Rectal smooth muscle tissue (tissue), 1 donor: Measurements from ENCODE around the gene LBX2.
"Not testable (repeated sequence)": the region's sequence is repeated elsewhere in the genome, so short reads cannot be mapped to it uniquely, and the experiment has no call there.

ENCODE experiments used
- H3K27ac ChIP-seq: one replicate; pipeline ENCODE4 v1.7.0; 2013; ENCODE audit warnings: low read depth, low read length, inconsistent platforms
- H3K27me3 ChIP-seq: one replicate; pipeline ENCODE4 v1.7.0; 2013; ENCODE audit warnings: low read length; ENCODE audit not compliant: control insufficient read depth, insufficient read depth
- H3K36me3 ChIP-seq: one replicate; pipeline ENCODE4 v1.7.0; 2013; ENCODE audit warnings: low read length; ENCODE audit not compliant: control insufficient read depth, insufficient read depth
- H3K4me1 ChIP-seq: one replicate; pipeline ENCODE4 v1.7.0; 2013; ENCODE audit warnings: low read length; ENCODE audit not compliant: control insufficient read depth, insufficient read depth
- H3K4me3 ChIP-seq: one replicate; pipeline ENCODE4 v1.7.0; 2013; ENCODE audit warnings: low read length
- H3K9ac ChIP-seq: one replicate; pipeline ENCODE4 v1.7.0; 2013; ENCODE audit warnings: low read length

The LBX2 gene

GRCh38 chr2:74481961-74482800, 17.2 kb downstream of the LBX2 start:
- Histone ChIP-seq H3K4me1 (peaks cover 18% of the 10 kb centered on the region), H3K27me3 (no peaks in the 10 kb centered on the region), H3K4me3 (peak overlapping the region; percentile 91), H3K27ac (peak overlapping the region; percentile 84), H3K36me3 (peaks cover 5% of the 10 kb centered on the region), H3K9ac (peak overlapping the region; percentile 78)

- Histone ChIP-seq H3K4me1 (peaks cover 18% of the 10 kb centered on the region), H3K36me3 (peaks cover 5% of the 10 kb centered on the region), H3K9ac (peak overlapping the region; percentile 78), H3K27ac (no peak overlapping the region), H3K4me3 (peak overlapping the region; percentile 91), H3K27me3 (no peaks in the 10 kb centered on the region)
Observed at GRCh38 chr2:74481431-74481830, 18.0 kb downstream of the LBX2 start.

GRCh38 chr2:74474899-74475298, 24.5 kb downstream of the LBX2 start:
- no peak overlapping the region for H3K27ac ChIP-seq
- H3K36me3 ChIP-seq = peaks cover 16% of the 10 kb centered on the region
- H3K4me3 ChIP-seq = no peak overlapping the region
- H3K27me3 ChIP-seq = no peaks in the 10 kb centered on the region
- peaks cover 9% of the 10 kb centered on the region for H3K4me1 ChIP-seq
- no peak overlapping the region for H3K9ac ChIP-seq

GRCh38 chr2:74474481-74474880, 24.9 kb downstream of the LBX2 start:
- Histone ChIP-seq H3K4me1 (peaks cover 9% of the 10 kb centered on the region), H3K27me3 (no peaks in the 10 kb centered on the region), H3K9ac (no peak overlapping the region), H3K4me3 (no peak overlapping the region), H3K27ac (no peak overlapping the region), H3K36me3 (peaks cover 16% of the 10 kb centered on the region)

- H3K4me3 ChIP-seq = peak overlapping the region; percentile 97
- H3K4me1 ChIP-seq = peaks cover 9% of the 10 kb centered on the region
- H3K36me3 ChIP-seq = peaks cover 16% of the 10 kb centered on the region
- H3K27ac ChIP-seq = peak overlapping the region; percentile 91
- no peaks in the 10 kb centered on the region for H3K27me3 ChIP-seq
- H3K9ac ChIP-seq = peak overlapping the region; percentile 36
Observed at GRCh38 chr2:74472945-74473258, 26.5 kb downstream of the LBX2 start.

- H3K4me1 ChIP-seq = peaks cover 9% of the 10 kb centered on the region
- peak within 1 kb of the TSS; percentile 91 for H3K27ac ChIP-seq
- H3K9ac ChIP-seq = peak within 1 kb of the TSS; percentile 36
- no peaks in the 10 kb centered on the region for H3K27me3 ChIP-seq
- H3K36me3 ChIP-seq = peaks cover 13% of the 10 kb centered on the region
- peak within 1 kb of the TSS; percentile 97 for H3K4me3 ChIP-seq
Observed at GRCh38 chr2:74472086-74472944, 27.1 kb downstream of the LBX2 start, which contains the start of gene MRPL53. TSS of gene MRPL53 (minus strand) at chr2:74472680. CDS start at chr2:74472660, 20 bp downstream.

- peak overlapping the region; percentile 36 for H3K9ac ChIP-seq
- no peaks in the 10 kb centered on the region for H3K27me3 ChIP-seq
- H3K27ac ChIP-seq = peak overlapping the region; percentile 91
- H3K36me3 ChIP-seq = peaks cover 11% of the 10 kb centered on the region
- peaks cover 9% of the 10 kb centered on the region for H3K4me1 ChIP-seq
- peak overlapping the region; percentile 97 for H3K4me3 ChIP-seq
Observed at GRCh38 chr2:74471332-74472065, 27.9 kb downstream of the LBX2 start.

GRCh38 chr2:74470742-74471141, 28.7 kb downstream of the LBX2 start:
- not testable (repeated sequence) for H3K9ac ChIP-seq, H3K4me1 ChIP-seq, H3K4me3 ChIP-seq, H3K27me3 ChIP-seq, H3K27ac ChIP-seq
- H3K36me3 ChIP-seq = peaks cover 11% of the 10 kb centered on the region

GRCh38 chr2:74464406-74464805, 35.0 kb downstream of the LBX2 start:
- H3K9ac ChIP-seq = peak overlapping the region; percentile 83
- H3K36me3 ChIP-seq = peaks cover 14% of the 10 kb centered on the region
- H3K4me1 ChIP-seq = peaks cover 6% of the 10 kb centered on the region
- peak overlapping the region; percentile 86 for H3K4me3 ChIP-seq
- H3K27me3 ChIP-seq = no peaks in the 10 kb centered on the region
- H3K27ac ChIP-seq = peak overlapping the region; percentile 68

GRCh38 chr2:74462786-74463105, 36.7 kb downstream of the LBX2 start:
- Histone ChIP-seq H3K4me3 (no peak overlapping the region), H3K27ac (no peak overlapping the region), H3K4me1 (peaks cover 9% of the 10 kb centered on the region)

GRCh38 chr2:74462054-74462785, 37.2 kb downstream of the LBX2 start:
- peaks cover 14% of the 10 kb centered on the region for H3K36me3 ChIP-seq
- H3K27ac ChIP-seq = no peak overlapping the region
- no peak overlapping the region for H3K9ac ChIP-seq
- no peaks in the 10 kb centered on the region for H3K27me3 ChIP-seq
- H3K4me3 ChIP-seq = no peak overlapping the region
- H3K4me1 ChIP-seq = peaks cover 9% of the 10 kb centered on the region

More at GRCh38 chr2:74462786-74463105, 36.7 kb downstream of the LBX2 start:
- Histone ChIP-seq H3K9ac (no peak overlapping the region), H3K27me3 (no peaks in the 10 kb centered on the region), H3K36me3 (peaks cover 14% of the 10 kb centered on the region)
